ENCODE results near the gene MEGF10.
"Not testable (repeated sequence)": the region's sequence is repeated elsewhere in the genome, so short reads cannot be mapped to it uniquely, and the experiment has no call there.

MEGF10 gene

GRCh38 chr5:127290019-127290945, at the start of gene MEGF10:
Gene MEGF10, plus strand, starts transcription at chr5:127290796. Its CDS starts 40,513 bp downstream, at chr5:127331309.
- no peak for DNase-seq

GRCh38 chr5:127243011-127243410, 47.6 kb upstream of the MEGF10 start:
- DNase-seq: no peak

- DNase-seq: no peak
These were observed 35.8 kb upstream of the MEGF10 start for GRCh38 chr5:127254729-127255284.

GRCh38 chr5:127256886-127257597, 33.6 kb upstream of the MEGF10 start:
- no peak for DNase-seq

GRCh38 chr5:127260686-127261085, 29.9 kb upstream of the MEGF10 start:
- no peak for DNase-seq

- not testable (repeated sequence) for DNase-seq
These were observed 25.1 kb upstream of the MEGF10 start for GRCh38 chr5:127265473-127265872.

GRCh38 chr5:127268342-127268741, 22.3 kb upstream of the MEGF10 start:
- DNase-seq: not testable (repeated sequence)

GRCh38 chr5:127270713-127271112, 19.9 kb upstream of the MEGF10 start:
- DNase-seq: not testable (repeated sequence)

- no peak for DNase-seq
These were observed 14.9 kb upstream of the MEGF10 start for GRCh38 chr5:127275641-127276193.

- DNase-seq: no peak
These were observed 9.9 kb upstream of the MEGF10 start for GRCh38 chr5:127280491-127281220.

GRCh38 chr5:127281609-127282008, 9.0 kb upstream of the MEGF10 start:
- no peak for DNase-seq

- no peak for DNase-seq
These were observed 1.9 kb upstream of the MEGF10 start for GRCh38 chr5:127288676-127289075.

- DNase-seq: no peak
These were observed 524 bp downstream of the MEGF10 start for GRCh38 chr5:127290946-127291693.

- DNase-seq: no peak
These were observed 1.6 kb downstream of the MEGF10 start for GRCh38 chr5:127292030-127292735.

- DNase-seq: no peak
These were observed 2.8 kb downstream of the MEGF10 start for GRCh38 chr5:127293373-127293772.

- DNase-seq: no peak
These were observed 4.2 kb downstream of the MEGF10 start for GRCh38 chr5:127294829-127295228.

- no peak for DNase-seq
These were observed 4.9 kb downstream of the MEGF10 start for GRCh38 chr5:127295454-127295853.

- DNase-seq: no peak
These were observed 5.7 kb downstream of the MEGF10 start for GRCh38 chr5:127296321-127296720.

GRCh38 chr5:127296894-127297293, 6.3 kb downstream of the MEGF10 start:
- DNase-seq: not testable (repeated sequence)

- no peak for DNase-seq
These were observed 6.9 kb downstream of the MEGF10 start for GRCh38 chr5:127297348-127298035.

- no peak for DNase-seq
These were observed 7.4 kb downstream of the MEGF10 start for GRCh38 chr5:127298036-127298429.

All from activated CD4-positive, alpha-beta T cell treated with anti-CD3 and anti-CD28 coated beads, Interleukin-10, Interleukin-2, amounts not matched to agents 100 ng/mL and 50 ng/mL, durations not matched to agents 16 hours and 8 hours (primary cell).